LNCaP clone FGC (cell line): Measurements from ENCODE around the gene FKBP1A.
A peak's percentile ranks its signal among the peaks of the same experiment; 100 is the strongest.

Source experiments
- DNase-seq: peaks from one replicate; pipeline ENCODE4 v3.0.0-alpha.2; 2011; ENCODE audit warnings: low read depth
- H3K4me3 ChIP-seq: 2 replicates; pipeline ENCODE4 v1.5.1; 2011; ENCODE audit warnings: mild to moderate bottlenecking, low read depth, low read length, control low read depth
- TF ChIP-seq, protein P1 (sequence below): IDR thresholded peaks from 2 replicates; pipeline ENCODE4 v1.5.1; 2012; ENCODE audit warnings: mild to moderate bottlenecking; ENCODE audit not compliant: control insufficient read depth, insufficient read depth; ENCODE audit errors: extremely low read depth

Gene FKBP1A

DNA sequence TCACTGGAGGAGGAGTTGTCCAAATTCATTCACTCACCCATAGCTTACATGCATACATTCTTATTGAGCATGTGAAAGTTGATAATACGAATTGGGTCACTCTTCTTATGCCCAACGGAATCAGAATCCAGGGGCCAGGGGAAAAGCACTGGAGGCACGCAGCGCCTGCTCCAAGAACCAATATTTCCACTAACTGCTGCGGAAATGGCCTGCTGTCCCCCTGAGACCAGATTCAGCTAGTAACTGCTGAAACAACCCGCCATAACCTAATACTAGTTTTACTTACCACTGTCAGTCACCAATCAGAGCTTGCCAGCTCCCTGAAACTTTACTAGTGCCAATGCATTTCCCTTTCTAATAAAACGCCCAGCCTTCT lies 641 bp upstream of the FKBP1A start:
- TF ChIP-seq, protein P1, sequence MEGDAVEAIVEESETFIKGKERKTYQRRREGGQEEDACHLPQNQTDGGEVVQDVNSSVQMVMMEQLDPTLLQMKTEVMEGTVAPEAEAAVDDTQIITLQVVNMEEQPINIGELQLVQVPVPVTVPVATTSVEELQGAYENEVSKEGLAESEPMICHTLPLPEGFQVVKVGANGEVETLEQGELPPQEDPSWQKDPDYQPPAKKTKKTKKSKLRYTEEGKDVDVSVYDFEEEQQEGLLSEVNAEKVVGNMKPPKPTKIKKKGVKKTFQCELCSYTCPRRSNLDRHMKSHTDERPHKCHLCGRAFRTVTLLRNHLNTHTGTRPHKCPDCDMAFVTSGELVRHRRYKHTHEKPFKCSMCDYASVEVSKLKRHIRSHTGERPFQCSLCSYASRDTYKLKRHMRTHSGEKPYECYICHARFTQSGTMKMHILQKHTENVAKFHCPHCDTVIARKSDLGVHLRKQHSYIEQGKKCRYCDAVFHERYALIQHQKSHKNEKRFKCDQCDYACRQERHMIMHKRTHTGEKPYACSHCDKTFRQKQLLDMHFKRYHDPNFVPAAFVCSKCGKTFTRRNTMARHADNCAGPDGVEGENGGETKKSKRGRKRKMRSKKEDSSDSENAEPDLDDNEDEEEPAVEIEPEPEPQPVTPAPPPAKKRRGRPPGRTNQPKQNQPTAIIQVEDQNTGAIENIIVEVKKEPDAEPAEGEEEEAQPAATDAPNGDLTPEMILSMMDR: no peak
- H3K4me3 ChIP-seq: peak overlapping the region; percentile 90
- no peak for DNase-seq

- H3K4me3 ChIP-seq: peak overlapping the region; percentile 90
- DNase-seq: no peak
- TF ChIP-seq, protein P1: no peak
Measured at GRCh38 chr20:1392443-1392692, 486 bp downstream of the FKBP1A start.

DNA sequence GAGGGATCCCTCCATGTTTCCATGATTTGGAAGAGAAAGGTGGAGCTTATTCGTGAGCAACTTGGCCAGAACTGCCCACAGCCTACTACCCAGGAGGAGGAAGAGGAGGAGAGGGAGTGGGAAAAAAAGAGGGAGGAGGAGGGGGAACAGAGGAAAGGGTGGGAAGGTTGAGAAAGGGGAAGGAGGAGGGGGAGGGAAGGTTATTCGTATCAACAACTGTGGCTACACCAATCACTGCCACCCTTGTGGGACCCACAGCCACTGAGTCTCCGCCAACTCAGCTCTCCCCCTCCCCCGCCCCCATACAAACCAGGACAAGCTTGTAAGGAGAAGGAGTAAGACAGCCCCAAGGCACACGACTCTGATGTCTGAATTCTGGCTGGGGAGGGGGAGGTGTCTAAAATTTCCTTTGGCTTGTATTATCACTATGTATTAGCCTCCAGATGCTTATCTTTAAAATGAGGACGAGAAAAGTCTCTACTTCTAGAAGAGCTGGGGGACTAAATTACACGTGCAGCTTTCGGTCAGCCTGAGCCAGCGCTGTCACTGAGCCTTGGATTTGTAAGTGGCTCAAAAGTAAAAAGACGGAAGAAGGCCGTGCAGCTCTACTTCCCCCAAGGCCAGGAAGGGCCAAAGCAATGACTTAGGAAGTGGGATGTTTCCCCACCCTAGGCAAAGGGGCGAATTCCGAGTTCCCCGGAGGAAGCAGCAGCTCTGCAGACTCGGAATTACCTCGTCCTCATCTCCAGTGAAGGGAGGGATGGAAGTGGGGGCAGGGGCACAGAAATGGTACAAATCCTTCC lies 1.0 kb downstream of the FKBP1A start:
- DNase-seq: no peak
- TF ChIP-seq, protein P1: no peak
- peak overlapping the region; percentile 90 for H3K4me3 ChIP-seq

- TF ChIP-seq, protein P1: no peak
- no peak for DNase-seq
- no peak overlapping the region for H3K4me3 ChIP-seq
Measured at GRCh38 chr20:1390581-1391403, 2.1 kb downstream of the FKBP1A start.

DNA sequence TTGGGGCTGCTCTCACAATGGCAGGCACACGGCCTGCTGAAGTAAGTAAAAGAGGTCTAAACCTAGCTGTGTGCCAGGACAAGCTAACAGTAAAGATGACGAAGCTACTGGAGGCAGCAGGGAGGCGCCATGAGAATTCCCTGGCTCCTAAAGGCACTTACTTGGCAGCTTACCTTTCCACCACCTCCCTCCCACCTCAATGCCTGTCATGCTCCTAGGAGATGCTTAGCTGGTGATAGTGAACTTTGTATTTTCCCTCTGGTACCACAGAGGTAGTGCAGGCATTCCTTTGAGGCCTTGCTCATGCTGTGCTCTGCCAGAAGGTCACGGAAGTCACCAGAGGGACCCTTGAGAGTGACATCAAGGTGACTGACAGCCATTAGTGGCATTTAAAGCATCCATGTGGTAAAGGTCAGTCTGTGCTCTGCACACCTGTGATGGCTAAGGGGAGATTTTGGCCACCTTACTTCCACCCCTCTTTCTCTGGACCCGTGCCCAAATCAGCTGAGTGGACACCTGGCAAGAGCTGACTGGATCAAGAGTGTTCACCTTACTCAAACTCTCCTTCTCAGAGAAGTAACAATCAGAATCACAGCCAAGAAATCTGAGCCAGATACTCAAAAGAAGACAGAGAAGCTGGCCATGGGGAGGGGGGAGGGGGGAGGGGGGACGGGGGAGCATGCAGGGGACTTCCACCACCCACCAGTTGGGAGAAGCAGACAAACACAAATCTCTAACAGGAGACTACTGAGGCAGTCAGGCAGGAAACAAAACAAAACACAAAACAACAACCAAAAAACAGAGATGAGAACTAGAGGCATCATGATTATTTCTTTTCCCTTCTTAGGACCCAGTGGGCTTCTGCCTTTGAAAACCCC lies 2.9 kb downstream of the FKBP1A start:
- H3K4me3 ChIP-seq: no peak overlapping the region
- DNase-seq: no peak
- TF ChIP-seq, protein P1: no peak

DNA sequence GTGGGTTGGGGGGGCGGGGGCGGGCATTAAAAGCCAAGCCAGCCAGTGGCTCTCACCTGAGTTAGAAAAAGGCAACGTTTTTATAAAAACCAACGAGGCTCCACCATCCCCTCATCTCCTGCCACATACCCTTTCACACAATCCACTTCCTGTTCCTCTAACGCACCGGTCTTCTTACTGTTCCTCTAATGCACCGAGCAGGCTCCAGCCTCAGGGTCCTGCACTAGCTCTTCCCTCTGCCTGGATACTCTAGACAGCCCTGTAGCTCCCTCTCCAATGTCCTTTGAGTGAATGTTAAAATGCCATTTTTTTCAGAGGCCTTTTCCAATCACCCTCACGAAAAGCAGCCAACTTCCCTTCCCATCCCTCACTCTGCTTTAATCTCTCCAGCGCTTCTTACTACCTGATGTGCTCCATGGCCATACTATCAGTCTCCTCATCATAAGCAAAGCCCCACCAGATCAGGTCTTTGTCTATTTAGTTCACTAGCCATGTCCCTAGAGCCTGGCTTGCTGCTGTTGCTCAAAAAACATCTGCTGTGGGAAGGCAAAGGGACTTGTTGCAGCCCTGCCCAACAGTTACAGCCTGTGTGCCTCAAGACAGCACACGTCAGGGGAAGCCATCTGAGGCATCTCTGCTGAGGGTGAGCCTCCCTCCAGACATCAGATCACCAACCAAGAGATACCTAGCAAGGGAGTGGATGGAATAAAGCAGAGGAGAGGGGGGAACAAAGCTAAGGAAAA lies 3.9 kb downstream of the FKBP1A start:
- no peak overlapping the region for H3K4me3 ChIP-seq
- TF ChIP-seq, protein P1: no peak
- DNase-seq: no peak
